Stimulated activated CD4-positive, alpha-beta T cell treated with anti-CD3 and anti-CD28 coated beads, TNF-alpha, amount 100 ng/mL, for 48 hours (primary cell): ENCODE measurements around the gene KRTAP10-2.
"Not testable (repeated sequence)": the region's sequence is repeated elsewhere in the genome, so short reads cannot be mapped to it uniquely, and the experiment has no call there.

ENCODE experiments used
- DNase-seq, 3 donors: peaks; one replicate each; pipeline ENCODE4 v3.0.0-alpha.2; 2020; ENCODE audit warnings: low read depth in 3 of 3

The KRTAP10-2 gene

DNA sequence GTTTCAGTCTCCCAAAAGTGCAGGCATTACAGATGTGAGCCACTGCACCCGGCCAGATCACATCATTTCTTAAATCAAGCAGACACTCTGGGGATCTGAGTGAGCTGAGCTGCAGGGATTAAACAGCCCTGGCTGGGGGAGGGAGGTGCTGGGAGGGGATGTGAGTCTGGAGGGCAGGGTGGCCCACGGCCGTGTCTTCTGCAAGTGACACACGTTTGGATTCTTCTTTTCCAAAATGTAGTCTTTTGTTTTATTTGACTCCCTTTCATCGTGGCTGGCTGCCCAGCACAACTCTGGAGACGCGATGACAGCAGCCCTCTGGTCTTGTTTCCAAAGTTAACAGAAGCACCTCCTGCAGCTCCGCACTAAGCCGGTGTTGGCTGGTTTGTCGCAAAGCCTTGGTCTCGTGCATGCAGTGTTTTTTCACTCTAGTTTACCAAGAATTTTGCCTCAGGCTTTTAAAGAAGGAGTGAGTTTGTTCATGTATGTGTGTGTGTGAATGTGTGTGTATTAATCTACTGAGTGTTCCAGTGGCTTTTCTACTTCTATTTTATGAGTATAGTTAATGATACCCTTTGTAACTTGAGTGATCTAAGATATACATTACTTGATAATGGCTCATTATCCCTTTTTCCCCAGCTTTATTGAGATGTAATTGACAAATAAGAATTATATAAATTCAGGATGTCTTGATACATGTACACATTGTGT, 31.9 kb upstream of the KRTAP10-2 start:
- no peak for DNase-seq

DNA sequence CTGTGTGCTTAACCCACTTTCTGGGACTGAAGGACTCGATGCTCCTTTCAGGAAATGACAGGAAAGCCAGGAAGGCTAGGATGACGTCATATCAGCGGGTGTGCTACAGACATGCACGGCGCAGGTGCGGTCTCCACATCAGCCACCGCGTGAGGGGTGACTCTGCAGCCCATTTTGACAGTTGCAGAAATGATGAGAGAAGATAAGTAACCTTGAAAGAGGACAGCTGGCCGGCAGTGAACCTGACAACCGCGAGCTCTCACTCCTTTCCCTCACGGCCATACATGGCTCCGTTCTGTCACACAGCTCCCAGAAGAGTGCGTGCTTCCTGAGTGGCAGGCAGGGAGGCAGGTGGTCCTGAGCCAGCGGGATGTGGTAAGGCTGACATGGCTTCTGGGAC, 30.8 kb upstream of the KRTAP10-2 start:
- DNase-seq: no peak

DNA sequence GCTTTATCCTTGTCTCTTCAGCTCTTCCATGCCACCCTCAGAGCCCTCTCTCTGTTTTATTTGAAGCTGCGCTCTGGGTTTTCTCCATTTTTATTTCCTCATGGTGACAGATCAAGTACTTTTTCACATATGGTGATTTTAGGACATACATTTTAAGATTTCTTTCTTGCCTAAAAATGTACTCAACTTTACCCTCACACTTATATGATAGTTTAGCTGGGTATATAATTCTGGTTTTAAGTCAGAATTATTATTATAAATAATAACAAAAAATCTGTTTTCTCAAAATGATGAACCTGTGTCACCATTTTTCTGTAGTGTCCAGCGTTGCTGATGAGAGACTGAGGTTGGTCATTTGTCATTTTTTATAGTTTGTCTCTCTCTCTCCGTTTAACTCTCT, 29.9 kb upstream of the KRTAP10-2 start:
- no peak for DNase-seq

DNA sequence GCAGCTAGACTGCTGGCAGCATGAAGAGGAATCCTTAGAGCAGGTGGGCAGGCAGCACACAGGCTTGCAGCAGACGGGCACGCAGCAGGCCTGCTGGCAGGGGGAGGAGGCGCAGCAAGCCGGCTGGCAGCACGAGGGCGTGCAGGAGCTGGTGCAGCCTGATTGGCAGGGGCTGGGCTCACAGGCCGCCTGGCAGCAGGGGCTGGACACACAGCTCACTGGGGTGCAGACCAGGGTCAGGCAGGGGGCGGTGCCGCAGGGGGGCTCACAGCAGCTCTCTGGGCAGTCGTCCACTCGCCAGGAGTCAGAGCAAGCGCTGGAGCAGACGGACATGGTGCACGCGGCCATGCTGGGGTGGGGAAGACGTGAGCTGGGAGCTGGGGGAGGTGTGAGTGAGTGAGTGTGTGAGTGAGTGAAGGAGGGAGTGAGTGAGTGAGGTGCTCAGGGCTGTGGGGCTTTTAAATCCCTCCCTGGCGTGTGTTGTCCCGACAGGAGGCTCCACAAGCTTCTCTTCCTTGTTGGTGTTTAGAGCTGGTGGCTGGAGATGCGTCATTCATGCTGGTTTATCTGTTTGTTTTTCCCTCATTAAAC, 29.0 kb upstream of the KRTAP10-2 start, which contains the start of gene KRTAP10-5:
TSS of gene KRTAP10-5 (minus strand) at position 374 of the 591 bp plus-strand sequence. CDS start at position 348, 26 bp downstream.
- not testable (repeated sequence) for DNase-seq

DNA sequence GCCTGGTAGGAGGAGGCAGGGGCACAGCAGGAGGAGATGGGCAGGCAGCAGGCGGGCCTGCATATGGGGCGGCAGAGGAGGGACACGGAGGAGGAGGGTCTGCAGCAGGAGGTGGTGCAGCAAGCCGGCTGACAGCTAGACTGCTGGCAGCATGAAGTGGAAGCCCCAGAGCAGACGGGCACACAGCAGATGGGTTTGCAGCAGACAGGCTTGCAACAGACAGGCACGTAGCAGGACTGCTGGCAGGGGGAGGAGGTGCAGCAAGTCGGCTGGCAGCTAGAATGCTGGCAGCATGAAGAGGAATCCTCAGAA, 28.5 kb upstream of the KRTAP10-2 start:
- no peak for DNase-seq

DNA sequence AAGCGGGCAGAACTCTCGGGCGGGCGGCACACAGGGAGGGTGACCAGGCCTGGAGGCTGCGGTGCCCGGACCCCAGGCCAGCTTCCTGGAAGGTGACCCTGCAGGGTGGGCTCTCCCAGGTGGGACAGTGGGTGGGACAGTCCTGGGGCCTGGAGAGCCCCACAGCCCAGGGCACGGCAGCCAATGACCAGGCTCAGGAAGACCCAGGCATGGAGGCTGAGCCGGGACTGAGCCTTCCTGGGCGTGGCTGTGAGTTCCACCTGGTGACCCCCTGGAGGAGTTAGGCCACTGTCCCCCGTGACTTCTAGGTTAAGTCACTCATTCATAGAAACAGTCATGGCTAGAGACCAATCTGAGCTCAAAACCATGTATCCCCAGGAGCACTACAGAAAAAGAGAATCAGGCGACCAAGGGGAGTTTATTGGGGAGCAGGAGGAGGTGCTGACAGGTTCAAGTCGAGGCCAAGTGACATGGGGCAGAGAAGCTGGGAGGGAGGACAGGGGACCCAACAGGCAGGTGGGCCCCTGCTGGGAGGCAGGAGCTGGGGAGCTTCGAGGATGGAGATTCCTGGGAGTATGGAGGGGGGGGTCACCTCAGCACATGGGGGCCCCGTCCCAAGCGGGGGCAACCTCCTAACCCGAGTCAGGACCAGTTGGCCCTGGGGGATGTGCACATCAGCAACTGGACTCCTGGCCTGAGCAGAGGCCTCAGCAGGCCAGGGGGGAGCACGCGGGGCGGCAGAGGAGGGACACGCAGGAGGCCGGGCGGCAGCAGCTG, 27.9 kb upstream of the KRTAP10-2 start:
- no peak for DNase-seq

DNA sequence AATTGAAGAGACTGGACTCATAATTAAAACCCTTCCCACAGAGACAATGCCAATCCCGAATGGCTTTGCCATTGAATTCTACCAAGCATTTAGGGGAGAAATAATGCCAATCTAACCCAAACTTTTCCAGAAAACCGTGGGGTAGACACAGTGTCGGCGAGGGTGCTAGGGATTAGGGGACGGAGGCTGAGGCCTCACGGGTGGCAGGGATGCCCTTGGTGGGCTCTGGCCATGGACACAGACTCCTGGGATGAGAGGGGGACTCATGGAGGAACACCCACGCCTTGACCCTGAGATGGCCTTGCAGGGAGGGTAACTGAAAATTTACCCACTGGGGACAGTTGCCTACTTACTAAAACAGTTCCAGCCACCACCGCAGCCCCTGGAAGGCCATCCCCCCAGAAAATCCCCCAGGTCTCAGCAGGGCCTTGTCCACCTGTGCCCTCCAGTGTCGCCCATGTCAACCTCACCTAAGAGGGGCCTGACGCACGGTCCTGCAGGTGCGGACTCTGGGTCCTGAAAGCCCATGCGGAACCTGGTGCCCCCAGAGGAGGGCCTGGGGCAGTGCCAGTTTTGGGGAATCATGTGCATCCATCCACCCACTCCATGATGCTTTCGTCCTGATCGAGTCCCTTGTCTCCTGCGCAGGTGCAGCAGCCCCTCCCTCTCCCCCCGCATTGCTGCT, 27.2 kb upstream of the KRTAP10-2 start:
- no peak for DNase-seq

DNA sequence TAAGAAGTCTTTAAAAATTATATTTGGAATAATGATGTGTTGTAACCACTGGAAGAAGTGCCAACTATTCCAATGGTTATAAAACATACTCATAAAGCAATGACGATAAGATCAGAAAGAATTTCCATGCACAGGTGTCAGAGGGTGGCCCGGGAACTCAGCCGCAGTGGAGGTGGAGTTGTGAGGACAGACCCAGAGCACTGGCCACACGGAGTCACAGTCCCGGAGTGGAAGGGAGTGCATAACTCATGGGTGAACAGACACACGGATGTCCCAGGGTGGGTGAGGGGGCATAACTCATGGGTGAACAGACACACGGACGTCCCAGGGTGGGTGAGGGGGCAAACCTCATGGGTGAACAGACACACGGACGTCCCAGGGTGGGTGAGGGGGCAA, 24.7 kb upstream of the KRTAP10-2 start:
- no peak for DNase-seq

DNA sequence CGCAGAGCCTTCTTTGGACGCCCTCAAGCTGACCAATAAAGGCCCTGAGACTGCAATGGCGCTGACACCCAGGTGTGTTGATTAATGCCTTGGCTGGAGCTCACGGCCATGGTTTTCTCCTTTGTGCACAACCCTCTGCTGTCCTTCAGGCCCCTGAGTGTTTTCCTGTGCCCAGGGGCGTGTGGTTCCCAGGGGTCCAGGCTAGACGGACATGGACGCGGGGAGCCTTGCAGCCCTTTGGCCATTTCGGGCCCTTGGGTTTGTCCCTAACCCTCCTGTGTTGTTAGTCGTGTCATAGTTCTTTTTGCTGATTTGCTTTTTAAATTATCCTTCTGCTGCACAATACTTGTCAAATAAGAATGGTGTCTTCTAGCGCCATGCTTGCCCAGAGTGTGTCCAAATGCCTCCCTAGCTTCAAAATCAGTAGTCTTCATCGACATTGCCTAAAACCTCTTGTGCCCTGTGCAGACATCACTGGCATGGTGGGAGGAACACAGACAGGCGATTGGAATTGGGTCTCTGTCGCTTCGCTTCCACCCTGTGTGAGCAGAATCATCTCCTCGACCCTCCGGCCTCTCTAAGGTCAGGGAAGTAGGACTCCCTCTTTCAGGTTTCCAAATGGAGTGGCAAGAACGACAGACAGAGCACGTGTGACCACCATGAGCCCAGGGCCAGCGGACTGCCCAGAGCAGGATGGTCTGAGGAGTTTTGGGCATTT, 24.2 kb upstream of the KRTAP10-2 start:
- DNase-seq: no peak

DNA sequence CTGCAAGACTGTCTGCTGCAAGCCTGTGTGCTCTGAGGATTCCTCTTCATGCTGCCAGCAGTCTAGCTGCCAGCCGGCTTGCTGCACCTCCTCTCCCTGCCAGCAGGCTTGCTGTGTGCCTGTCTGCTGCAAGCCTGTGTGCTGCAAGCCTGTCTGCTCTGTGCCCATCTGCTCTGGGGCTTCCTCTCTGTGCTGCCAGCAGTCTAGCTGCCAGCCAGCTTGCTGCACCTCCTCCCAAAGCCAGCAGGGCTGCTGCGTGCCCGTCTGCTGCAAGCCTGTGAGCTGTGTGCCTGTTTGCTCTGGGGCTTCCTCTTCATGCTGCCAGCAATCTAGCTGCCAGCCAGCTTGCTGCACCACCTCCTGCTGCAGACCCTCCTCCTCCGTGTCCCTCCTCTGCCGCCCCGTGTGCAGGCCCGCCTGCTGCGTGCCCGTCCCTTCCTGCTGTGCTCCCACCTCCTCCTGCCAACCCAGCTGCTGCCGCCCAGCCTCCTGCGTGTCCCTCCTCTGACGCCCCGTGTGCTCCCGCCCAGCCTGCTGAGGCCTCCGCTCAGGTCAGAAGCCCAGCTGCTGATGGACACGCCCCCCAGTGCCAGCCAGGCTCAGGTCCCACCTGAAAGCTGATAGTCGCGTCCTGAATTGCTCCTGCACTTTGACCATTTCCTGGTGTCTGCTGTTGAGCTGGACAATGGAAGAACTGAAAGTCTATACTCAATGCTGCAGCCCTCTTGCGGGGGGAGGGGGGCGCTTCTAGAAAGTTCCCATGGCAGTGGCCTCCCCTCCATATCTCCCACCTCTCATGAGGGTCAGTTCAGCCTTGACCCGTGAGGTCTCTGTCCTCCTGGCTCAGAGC, 23.4 kb upstream of the KRTAP10-2 start:
- no peak for DNase-seq

DNA sequence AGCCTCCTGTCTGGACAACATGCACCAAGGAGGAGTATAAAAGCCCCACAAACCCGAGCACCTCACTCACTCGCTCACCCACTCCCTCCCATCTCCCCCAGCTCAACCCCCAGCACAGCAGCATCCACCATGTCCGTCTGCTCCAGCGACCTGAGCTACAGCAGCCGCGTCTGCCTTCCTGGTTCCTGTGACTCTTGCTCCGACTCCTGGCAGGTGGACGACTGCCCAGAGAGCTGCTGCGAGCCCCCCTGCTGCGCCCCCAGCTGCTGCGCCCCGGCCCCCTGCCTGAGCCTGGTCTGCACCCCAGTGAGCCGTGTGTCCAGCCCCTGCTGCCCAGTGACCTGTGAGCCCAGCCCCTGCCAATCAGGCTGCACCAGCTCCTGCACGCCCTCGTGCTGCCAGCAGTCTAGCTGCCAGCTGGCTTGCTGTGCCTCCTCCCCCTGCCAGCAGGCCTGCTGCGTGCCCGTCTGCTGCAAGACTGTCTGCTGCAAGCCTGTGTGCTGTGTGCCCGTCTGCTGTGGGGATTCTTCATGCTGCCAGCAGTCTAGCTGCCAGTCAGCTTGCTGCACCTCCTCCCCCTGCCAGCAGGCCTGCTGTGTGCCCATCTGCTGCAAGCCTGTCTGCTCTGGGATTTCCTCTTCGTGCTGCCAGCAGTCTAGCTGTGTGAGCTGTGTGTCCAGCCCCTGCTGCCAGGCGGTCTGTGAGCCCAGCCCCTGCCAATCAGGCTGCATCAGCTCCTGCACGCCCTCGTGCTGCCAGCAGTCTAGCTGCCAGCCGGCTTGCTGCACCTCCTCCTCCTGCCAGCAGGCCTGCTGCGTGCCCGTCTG, 22.5 kb upstream of the KRTAP10-2 start, which contains the start of gene KRTAP10-4:
TSS of gene KRTAP10-4 (plus strand) at position 100 of the 827 bp plus-strand sequence. CDS start at position 130, 30 bp downstream.
- not testable (repeated sequence) for DNase-seq

DNA sequence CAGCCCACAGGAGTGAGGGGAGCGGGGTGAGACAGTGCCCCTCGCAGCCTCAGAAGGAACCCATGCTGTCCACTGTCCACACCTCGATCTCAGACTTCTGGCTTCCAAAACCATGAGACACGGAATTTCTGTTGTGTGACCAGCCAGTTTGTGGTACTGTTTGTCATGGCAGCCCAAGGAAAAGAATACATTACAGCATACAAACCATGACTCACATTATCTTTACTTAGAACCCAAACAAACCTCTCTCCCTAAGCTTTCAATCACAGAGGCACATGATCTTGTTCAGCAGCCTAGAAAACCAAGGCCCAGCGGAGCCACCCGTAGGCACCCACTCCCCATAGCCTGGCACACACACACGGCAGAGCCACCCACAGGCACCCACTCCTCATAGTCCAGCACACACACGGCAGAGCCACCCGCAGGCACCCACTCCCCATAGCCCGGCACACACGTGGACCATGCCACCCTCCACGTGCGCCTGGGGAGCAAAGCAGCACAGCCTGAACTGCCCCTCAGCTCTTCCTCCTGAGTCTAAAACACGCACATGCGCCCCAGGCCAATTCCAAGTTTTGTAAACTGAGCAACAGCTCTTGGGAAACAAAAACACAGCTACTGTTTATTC, 21.8 kb upstream of the KRTAP10-2 start:
- DNase-seq: no peak

DNA sequence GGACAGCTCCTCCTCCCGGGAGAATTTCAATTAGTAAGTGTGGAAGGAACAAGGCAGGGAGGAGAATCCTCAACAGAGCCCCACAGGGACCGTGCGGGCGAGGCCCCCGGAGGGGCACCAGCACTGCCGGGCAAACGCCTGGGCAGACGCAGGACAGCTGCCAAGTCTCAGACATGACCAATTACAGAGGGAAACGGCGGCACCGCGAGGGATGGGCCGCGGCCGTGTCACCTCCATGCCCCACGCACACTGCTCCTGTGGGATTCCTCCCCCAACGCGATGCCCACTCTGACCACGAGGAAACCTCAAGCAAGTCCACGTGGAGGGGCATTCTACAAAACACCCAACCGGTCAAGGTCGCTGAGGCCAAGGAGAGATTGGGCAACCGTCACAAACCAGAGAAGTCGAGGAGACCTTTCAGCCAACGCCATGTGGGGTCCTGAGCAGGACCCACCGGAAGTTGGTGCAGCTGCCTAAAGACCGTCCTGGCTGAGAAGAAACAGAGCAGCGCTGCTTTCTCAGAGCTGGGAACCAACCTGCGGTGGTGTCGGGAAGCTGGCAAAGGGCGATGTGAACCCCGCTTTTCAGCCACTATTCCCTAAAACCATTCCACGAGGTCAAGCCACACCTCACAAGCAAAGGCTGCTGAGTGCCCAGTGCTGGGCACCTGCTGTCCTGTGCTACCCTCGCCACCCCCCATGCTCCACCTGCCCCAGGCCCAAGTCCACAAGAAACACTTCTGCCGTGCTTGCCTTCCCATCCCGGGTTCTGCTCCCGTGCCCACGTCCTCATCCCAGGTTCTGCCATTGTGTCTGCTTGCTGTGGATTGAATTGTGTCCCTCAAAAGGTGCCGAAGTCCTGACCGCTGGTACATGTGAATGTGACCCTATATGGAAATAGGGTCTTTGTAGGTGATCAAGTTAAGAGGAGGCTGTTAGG, 20.8 kb upstream of the KRTAP10-2 start:
- no peak for DNase-seq

DNA sequence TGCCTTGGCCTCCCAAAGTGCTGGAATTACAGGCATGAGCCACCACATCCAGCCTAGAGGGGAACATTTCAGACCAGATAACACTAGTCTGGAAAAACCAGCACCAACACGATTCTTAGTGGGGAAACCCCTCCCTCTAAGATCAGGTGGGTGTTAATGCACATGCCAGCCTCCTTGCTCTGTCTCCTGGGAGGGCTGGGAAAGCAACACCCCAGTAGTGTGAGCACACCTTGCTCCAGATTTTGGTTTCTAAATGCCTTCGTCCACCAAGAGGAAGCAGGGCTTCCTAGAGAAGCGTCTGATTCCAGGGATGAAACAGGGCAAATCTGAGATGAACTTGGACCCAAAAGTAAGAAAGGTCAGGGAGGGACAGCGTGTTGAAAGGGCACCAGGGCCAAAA, 20.0 kb upstream of the KRTAP10-2 start:
- no peak for DNase-seq

DNA sequence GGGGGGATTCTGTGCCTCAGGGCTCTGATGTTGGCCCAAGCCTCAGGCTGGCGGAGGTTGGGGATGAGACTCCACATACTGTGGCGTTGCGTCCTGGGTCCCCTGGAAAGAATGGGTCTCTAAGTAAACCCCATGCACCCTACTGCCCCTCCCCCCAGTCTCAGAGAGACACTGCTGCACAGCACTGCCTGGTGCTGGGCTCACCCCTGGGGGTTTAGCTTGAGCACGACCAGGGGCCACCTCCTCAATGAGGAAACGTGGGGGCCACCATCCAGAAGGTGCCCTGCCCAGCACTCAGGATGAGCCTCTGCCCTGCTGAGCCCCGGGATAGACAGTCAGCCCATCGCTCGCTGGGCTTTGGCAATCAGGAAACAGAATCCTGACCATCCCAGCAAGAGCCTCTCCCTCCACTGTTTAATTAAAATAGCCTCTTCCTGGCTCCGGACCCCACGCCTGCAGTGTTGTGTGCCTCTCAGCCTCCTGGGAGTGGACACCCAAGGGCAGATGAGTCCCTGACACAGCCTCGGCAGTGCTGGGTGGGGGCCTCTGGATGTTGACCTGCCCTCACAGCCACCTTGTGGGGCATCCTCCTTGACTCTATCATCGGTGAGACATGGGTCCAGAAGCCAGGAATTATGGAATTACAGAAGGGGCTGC, 18.7 kb upstream of the KRTAP10-2 start:
- DNase-seq: no peak

DNA sequence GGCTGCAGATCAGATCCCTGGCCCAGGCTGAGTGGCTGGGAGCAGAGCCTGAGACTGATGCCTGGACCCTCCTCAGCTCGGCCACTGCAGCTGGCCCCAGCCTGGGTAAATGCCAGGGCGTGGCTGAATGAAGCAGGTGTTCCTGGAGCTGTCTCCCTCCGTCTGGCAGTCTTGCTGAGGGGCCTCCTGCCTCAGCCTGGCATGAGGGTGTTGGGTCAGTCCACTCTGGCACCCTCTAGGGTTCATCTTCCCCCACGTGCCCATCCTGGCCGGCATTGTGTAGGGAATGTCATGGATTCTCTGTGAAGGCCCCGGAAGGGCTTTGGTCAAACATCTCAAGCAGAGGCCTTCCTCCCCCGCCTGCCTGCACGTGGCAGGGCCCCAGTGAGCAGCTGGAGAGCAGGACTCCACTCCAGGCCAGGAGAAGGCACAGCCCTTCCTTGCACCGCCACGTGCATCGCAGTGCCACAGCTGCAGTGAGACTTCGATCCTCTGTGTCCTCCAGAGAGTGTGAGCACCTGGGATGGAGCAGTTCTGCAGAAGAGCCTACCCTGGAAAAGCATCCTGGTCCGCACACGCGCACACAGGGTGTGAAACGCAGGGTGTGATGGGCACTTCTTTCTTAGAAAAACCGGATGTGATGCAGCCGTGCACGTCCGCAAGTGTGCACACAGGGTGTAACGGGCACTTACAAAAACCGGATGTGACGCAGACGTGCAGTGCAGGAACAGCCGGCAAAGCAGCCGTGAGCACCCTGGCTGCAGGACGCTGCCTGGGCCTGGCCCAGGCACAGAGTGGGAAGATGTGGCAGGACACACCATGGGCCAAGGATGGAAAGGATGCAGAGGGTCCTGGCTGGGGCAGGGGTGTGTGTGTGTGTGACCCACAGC, 17.6 kb upstream of the KRTAP10-2 start:
- DNase-seq: no peak

DNA sequence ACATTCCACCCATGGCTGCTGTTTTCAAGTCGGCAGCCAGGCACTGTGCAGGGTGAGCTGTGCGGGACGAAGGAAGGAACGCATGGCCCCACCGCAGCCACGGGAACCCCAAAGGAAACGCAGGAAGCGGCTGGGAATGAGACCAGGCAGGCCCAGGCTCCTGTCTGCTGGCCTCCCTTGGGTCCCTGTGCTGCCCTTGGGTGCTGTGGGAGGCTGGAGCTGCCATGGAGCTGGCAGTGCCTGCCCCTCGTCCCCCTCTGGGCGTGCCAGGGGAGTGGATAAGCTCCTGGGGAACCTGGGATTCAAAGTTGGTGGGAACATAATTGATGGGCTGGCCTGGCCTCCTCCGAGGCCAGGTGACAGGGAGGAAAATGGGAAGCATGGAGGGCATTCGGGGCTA, 17.0 kb upstream of the KRTAP10-2 start:
- no peak for DNase-seq
